Small intestine (tissue), 7 donors: ENCODE data around the gene TNS1. TPM values are rescaled to one million over a fixed set of nuclear protein-coding genes. Genes with fewer than 3 reads are reported as not detected.

Experiments used
- DNase-seq, 2 donors: peaks; one replicate each; pipeline versions ENCODE4 v3.0.0 to v3.0.0-alpha.2; 2013
- FAIRE-seq: peaks from 2 replicates; lab custom pipeline; 2012; peaks lifted over from hg19 to GRCh38; lab: Jason Lieb, UNC
- H3K27ac ChIP-seq, 3 donors: one replicate each; pipeline ENCODE4 v1.5.1; 2013; ENCODE audit warnings: low read length in 2 of 3, mild to moderate bottlenecking in 2 of 3, control low read depth in 1 of 3, inconsistent platforms in 1 of 3, low read depth in 1 of 3, moderate library complexity in 1 of 3
- H3K27me3 ChIP-seq, 3 donors: one replicate each; pipeline ENCODE4 v1.6.1; 2013; ENCODE audit warnings: low read length in 3 of 3, inconsistent platforms in 1 of 3; ENCODE audit not compliant: control insufficient read depth in 3 of 3, insufficient read depth in 3 of 3
- H3K36me3 ChIP-seq, 3 donors: one replicate each; pipeline ENCODE4 v1.6.1; 2013; ENCODE audit warnings: low read length in 3 of 3, inconsistent platforms in 1 of 3, low read depth in 1 of 3, mild to moderate bottlenecking in 1 of 3, moderate library complexity in 1 of 3; ENCODE audit not compliant: control insufficient read depth in 3 of 3, insufficient read depth in 2 of 3
- H3K4me1 ChIP-seq, 3 donors: one replicate each; pipeline ENCODE4 v1.6.1; 2013; ENCODE audit warnings: low read length in 2 of 3, inconsistent platforms in 1 of 3, low read depth in 1 of 3, mild to moderate bottlenecking in 1 of 3, moderate library complexity in 1 of 3; ENCODE audit not compliant: control insufficient read depth in 3 of 3, insufficient read depth in 2 of 3
- H3K4me3 ChIP-seq, 3 donors: one replicate each; pipeline ENCODE4 v1.5.1; 2013; ENCODE audit warnings: low read length in 3 of 3, control low read depth in 1 of 3, inconsistent platforms in 1 of 3, low read depth in 1 of 3, mild to moderate bottlenecking in 1 of 3, moderate library complexity in 1 of 3
- H3K9me3 ChIP-seq, 2 donors: one replicate each; pipeline ENCODE4 v1.6.1; 2013; ENCODE audit warnings: low read depth in 1 of 2, low read length in 1 of 2; ENCODE audit not compliant: control insufficient read depth in 2 of 2, insufficient read depth in 1 of 2
- WGBS, 3 donors: extraction: QIAGEN DNeasy Blood & Tissue Kit; methylation state at CpG; one replicate each; pipeline ENCODE4 v1.1.7; 2013; 5-methylcytosine and 5-hydroxymethylcytosine counted together
- polyA plus RNA-seq, 4 donors: library from polyadenylated mRNA; stranded (reverse) in 3 of 4; unstranded in 1 of 4; fragments of 200-250 nt in 3 of 4; fragments of 120-200 nt in 1 of 4; gene quantifications; one replicate each; pipeline versions ENCODE4 v1.2.1 to v1.2.3, GENCODE V29; 2013
- donor health status: healthy with polysubstance abuse.
- donor health status: control.
- donor health status: control.
- donor health status: Bipolar disorder and iron deficiency.
- donor health status: healthy.

The TNS1 gene
- polyA plus RNA-seq, 4 donors: 1.3 to 52.1 (median 9.8) TPM

- no peak for FAIRE-seq
Measured at GRCh38 chr2:217950401-217950871, 52.4 kb downstream of the TNS1 start.

GRCh38 chr2:217949447-217949846 lies 53.3 kb downstream of the TNS1 start:
- FAIRE-seq (no peak), DNase-seq (no peak)
- Histone ChIP-seq H3K36me3 (peaks cover 0 to 2% (median 0%) of the 10 kb centered on the region in 3 donors), H3K4me3 (no peak overlapping the region), H3K4me1 (peaks cover 0 to 14% (median 0%) of the 10 kb centered on the region in 3 donors), H3K9me3 (no peaks in the 10 kb centered on the region), H3K27ac (no peak overlapping the region), H3K27me3 (no peaks in the 10 kb centered on the region)

More at GRCh38 chr2:217950401-217950871, 52.4 kb downstream of the TNS1 start:
- 68 to 82% (median 77%) methylated on average over 10 of the region's 10 CpGs for WGBS, 3 donors
- Histone ChIP-seq H3K4me1 (peaks cover 0 to 14% (median 0%) of the 10 kb centered on the region in 3 donors), H3K27ac (no peak overlapping the region), H3K9me3 (no peaks in the 10 kb centered on the region), H3K36me3 (peaks cover 0 to 2% (median 0%) of the 10 kb centered on the region in 3 donors), H3K27me3 (no peaks in the 10 kb centered on the region), H3K4me3 (no peak overlapping the region)
- DNase-seq: no peak

GRCh38 chr2:217948897-217949296 lies 53.9 kb downstream of the TNS1 start:
- FAIRE-seq (no peak), DNase-seq (no peak)
- H3K4me3 ChIP-seq: no peak overlapping the region
- H3K9me3 ChIP-seq: no peaks in the 10 kb centered on the region
- peaks cover 0 to 19% (median 0%) of the 10 kb centered on the region in 3 donors for H3K4me1 ChIP-seq
- no peaks in the 10 kb centered on the region for H3K27me3 ChIP-seq
- WGBS, 3 donors: 70 to 87% (median 78%) methylated on average over 6 of the region's 6 CpGs
- H3K27ac ChIP-seq: no peak overlapping the region
- peaks cover 0 to 2% (median 0%) of the 10 kb centered on the region in 3 donors for H3K36me3 ChIP-seq

GRCh38 chr2:217948351-217948791 lies 54.4 kb downstream of the TNS1 start:
- no peak for FAIRE-seq
- WGBS, 3 donors: 79 to 94% (median 91%) methylated on average over 4 of the region's 4 CpGs

GRCh38 chr2:217947383-217948350 lies 55.1 kb downstream of the TNS1 start:
- 62 to 77% (median 66%) methylated on average over 19 of the region's 19 CpGs for WGBS, 3 donors
- Histone ChIP-seq H3K4me3 (no peak overlapping the region), H3K9me3 (no peaks in the 10 kb centered on the region), H3K27ac (no peak overlapping the region), H3K27me3 (no peaks in the 10 kb centered on the region), H3K4me1 (peaks cover 0 to 31% (median 0%) of the 10 kb centered on the region in 3 donors), H3K36me3 (peaks cover 0 to 2% (median 0%) of the 10 kb centered on the region in 3 donors)
- no peak for FAIRE-seq
- DNase-seq: peak in 1 of 2 donors; percentile 67

More at GRCh38 chr2:217948351-217948791, 54.4 kb downstream of the TNS1 start:
- Histone ChIP-seq H3K9me3 (no peaks in the 10 kb centered on the region), H3K27ac (no peak overlapping the region), H3K4me1 (peaks cover 0 to 25% (median 0%) of the 10 kb centered on the region in 3 donors), H3K36me3 (peaks cover 0 to 2% (median 0%) of the 10 kb centered on the region in 3 donors), H3K4me3 (no peak overlapping the region), H3K27me3 (no peaks in the 10 kb centered on the region)
- no peak for DNase-seq

GRCh38 chr2:217946051-217946450 lies 56.7 kb downstream of the TNS1 start:
- H3K9me3 ChIP-seq: no peaks in the 10 kb centered on the region
- DNase-seq (no peak), FAIRE-seq (no peak)
- H3K4me3 ChIP-seq: no peak overlapping the region
- no peaks in the 10 kb centered on the region for H3K27me3 ChIP-seq
- 92 to 93% (median 93%) methylated on average over 6 of the region's 6 CpGs for WGBS, 3 donors
- H3K36me3 ChIP-seq: no peaks in the 10 kb centered on the region
- H3K4me1 ChIP-seq: peaks cover 0 to 32% (median 0%) of the 10 kb centered on the region in 3 donors
- no peak overlapping the region for H3K27ac ChIP-seq

GRCh38 chr2:217945530-217945929 lies 57.3 kb downstream of the TNS1 start:
- H3K27ac ChIP-seq: no peak overlapping the region
- no peaks in the 10 kb centered on the region for H3K36me3 ChIP-seq
- no peak for DNase-seq
- no peak for FAIRE-seq
- H3K9me3 ChIP-seq: no peaks in the 10 kb centered on the region
- no peaks in the 10 kb centered on the region for H3K27me3 ChIP-seq
- H3K4me3 ChIP-seq: no peak overlapping the region
- H3K4me1 ChIP-seq: peaks cover 0 to 32% (median 0%) of the 10 kb centered on the region in 3 donors
- WGBS, 3 donors: 84 to 92% (median 85%) methylated on average over 5 of the region's 5 CpGs

GRCh38 chr2:217944923-217945322 lies 57.9 kb downstream of the TNS1 start:
- peaks cover 0 to 32% (median 0%) of the 10 kb centered on the region in 3 donors for H3K4me1 ChIP-seq
- H3K9me3 ChIP-seq: no peaks in the 10 kb centered on the region
- no peak for DNase-seq
- no peaks in the 10 kb centered on the region for H3K27me3 ChIP-seq
- H3K4me3 ChIP-seq: no peak overlapping the region
- WGBS, 3 donors: 81 to 92% (median 83%) methylated on average over 8 of the region's 8 CpGs
- H3K27ac ChIP-seq: no peak overlapping the region
- no peak for FAIRE-seq
- no peaks in the 10 kb centered on the region for H3K36me3 ChIP-seq
